Neural cell (in vitro differentiated cells): ENCODE results near the gene PRLH. TPM values are rescaled to one million over a fixed set of nuclear protein-coding genes. Genes with fewer than 3 reads are reported as not detected.

Experiments
- H2AFZ ChIP-seq: fragments of 200-600, 300-800 bp; sonication (generic), shearing (Covaris generic); 2 replicates; pipeline ENCODE4 v1.6.0; 2014; ENCODE audit warnings: low read depth, mild to moderate bottlenecking, antibody characterized with exemption, low read length, moderate library complexity
- H3F3A ChIP-seq: fragments of 200-600 bp; shearing (Covaris generic); 2 replicates; pipeline ENCODE4 v1.6.1; 2016; ENCODE audit warnings: mild to moderate bottlenecking, moderate library complexity, mixed read lengths, antibody characterized with exemption, low read length; ENCODE audit not compliant: insufficient read depth, poor library complexity, severe bottlenecking
- H3K27ac ChIP-seq: fragments of 200-600, 300-800 bp; sonication (generic), shearing (Covaris generic); 2 replicates; pipeline ENCODE4 v1.5.1; 2014; ENCODE audit warnings: mild to moderate bottlenecking, low read length, moderate library complexity
- H3K27me3 ChIP-seq: fragments of 300-800, 200-600 bp; sonication (generic), shearing (Covaris generic); 2 replicates; pipeline ENCODE4 v1.6.0; 2014; ENCODE audit warnings: mild to moderate bottlenecking, low read depth, low read length, moderate library complexity; ENCODE audit not compliant: insufficient read depth
- H3K36me3 ChIP-seq: fragments of 300-800, 200-600 bp; sonication (generic), shearing (Covaris generic); 2 replicates; pipeline ENCODE4 v1.5.1; 2014; ENCODE audit warnings: mild to moderate bottlenecking, antibody characterized with exemption, low read length, moderate library complexity; ENCODE audit not compliant: insufficient read depth
- H3K4me2 ChIP-seq: fragments of 300-800, 200-600 bp; sonication (generic), shearing (Covaris generic); 2 replicates; pipeline ENCODE4 v1.6.0; 2014; ENCODE audit warnings: mild to moderate bottlenecking, low read length
- H3K4me3 ChIP-seq: fragments of 300-800, 200-600 bp; sonication (generic), shearing (Covaris generic); 2 replicates; pipeline ENCODE4 v1.5.1; 2014; ENCODE audit warnings: mild to moderate bottlenecking, low read length, moderate library complexity
- H3K79me2 ChIP-seq: fragments of 200-600 bp; shearing (Covaris generic); replicated peaks from 2 replicates; pipeline ENCODE4 v1.6.0; 2014; ENCODE audit warnings: mild to moderate bottlenecking, low read length, moderate library complexity; ENCODE audit not compliant: insufficient read depth
- H3K9ac ChIP-seq: fragments of 300-800, 200-600 bp; sonication (generic), shearing (Covaris generic); 2 replicates; pipeline ENCODE4 v1.6.1; 2016; ENCODE audit warnings: mild to moderate bottlenecking, low read length, mixed read lengths
- H3K9me2 ChIP-seq: fragments of 200-600 bp; shearing (Covaris generic); 2 replicates; pipeline ENCODE4 v1.6.1; 2016; ENCODE audit warnings: mild to moderate bottlenecking, low read length, mixed read lengths; ENCODE audit not compliant: insufficient read depth
- H3K9me3 ChIP-seq: fragments of 200-600, 300-800 bp; sonication (generic), shearing (Covaris generic); 2 replicates; pipeline ENCODE4 v1.6.1; 2016; ENCODE audit warnings: mild to moderate bottlenecking, mixed run types, low read length, moderate library complexity, mixed read lengths
- H4K20me1 ChIP-seq: fragments of 200-600 bp; shearing (Covaris generic); 2 replicates; pipeline ENCODE4 v1.6.1; 2016; ENCODE audit warnings: mild to moderate bottlenecking, mixed run types; ENCODE audit not compliant: insufficient read depth
- CTCF ChIP-seq: fragments of 450-650 bp; IDR thresholded peaks from 2 replicates; pipeline ENCODE4 v1.5.1; 2014; ENCODE audit warnings: antibody characterized with exemption, mild to moderate bottlenecking, moderate library complexity; ENCODE audit not compliant: poor library complexity, severe bottlenecking
- EP300 ChIP-seq: fragments of 450-650 bp; conservative IDR thresholded peaks from 2 replicates; pipeline ENCODE4 v1.6.1; 2014; ENCODE audit warnings: antibody characterized with exemption, mild to moderate bottlenecking, moderate library complexity; ENCODE audit not compliant: poor library complexity, severe bottlenecking
- EZH2 ChIP-seq: fragments of 200-600, 300-800 bp; shearing (Covaris generic), sonication (generic); IDR thresholded peaks from 2 replicates; pipeline ENCODE4 v1.6.1; 2014; ENCODE audit warnings: antibody characterized with exemption, low read length, borderline replicate concordance, mild to moderate bottlenecking; ENCODE audit not compliant: insufficient read depth, poor library complexity, severe bottlenecking
- MXI1 ChIP-seq: fragments of 450-650 bp; conservative IDR thresholded peaks from 2 replicates; pipeline ENCODE4 v1.6.1; 2014; ENCODE audit warnings: antibody characterized with exemption, mild to moderate bottlenecking; ENCODE audit not compliant: poor library complexity, severe bottlenecking
- POLR2AphosphoS5 ChIP-seq: IDR thresholded peaks from 2 replicates; pipeline ENCODE4 v1.6.1; 2012
- RAD21 ChIP-seq: fragments of 450-650 bp; conservative IDR thresholded peaks from 2 replicates; pipeline ENCODE4 v1.6.1; 2014; ENCODE audit warnings: antibody characterized with exemption, mild to moderate bottlenecking, moderate library complexity
- REST ChIP-seq: IDR thresholded peaks from 2 replicates; pipeline ENCODE4 v1.6.1; 2012; ENCODE audit warnings: borderline replicate concordance
- SMC3 ChIP-seq: fragments of 450-650 bp; conservative IDR thresholded peaks from 2 replicates; pipeline ENCODE4 v1.6.1; 2014; ENCODE audit warnings: antibody characterized with exemption, mild to moderate bottlenecking, moderate library complexity; ENCODE audit not compliant: poor library complexity
- TAF1 ChIP-seq: IDR thresholded peaks from 2 replicates; pipeline ENCODE4 v1.6.1; 2012; ENCODE audit warnings: low read depth
- polyA plus RNA-seq: library from polyadenylated mRNA; depleted of rRNA; stranded (reverse); fragments of >200 nt; gene quantifications from 2 replicates; pipeline ENCODE4 v1.2.3, GENCODE V29; 2014

Gene PRLH
- polyA plus RNA-seq, 1 donor from 2014 or later: not detected

GRCh38 chr2:237567276-237568029 is 1.1 kb downstream of the PRLH start:
- Histone ChIP-seq H3K9ac (no peak overlapping the region), H3K9me3 (no peaks in the 10 kb centered on the region), H3K9me2 (no peaks in the 10 kb centered on the region), H3K27ac (no peak overlapping the region), H3K4me2 (no peak overlapping the region), H4K20me1 (no peaks in the 10 kb centered on the region), H3K79me2 (no peaks in the 10 kb centered on the region), H3K36me3 (no peaks in the 10 kb centered on the region), H3K27me3 (no peaks in the 10 kb centered on the region), H3K4me3 (no peak overlapping the region), H3F3A (no peaks in the 10 kb centered on the region), H2AFZ (no peak overlapping the region)
- TF ChIP-seq EZH2: no peak
- TF ChIP-seq REST: no peak
- TF ChIP-seq RAD21: no peak
- TF ChIP-seq MXI1: no peak
- no peak for TF ChIP-seq EP300
- TF ChIP-seq SMC3: no peak
- TF ChIP-seq CTCF: no peak
- no peak for TF ChIP-seq TAF1
- no peak for TF ChIP-seq POLR2AphosphoS5

DNA sequence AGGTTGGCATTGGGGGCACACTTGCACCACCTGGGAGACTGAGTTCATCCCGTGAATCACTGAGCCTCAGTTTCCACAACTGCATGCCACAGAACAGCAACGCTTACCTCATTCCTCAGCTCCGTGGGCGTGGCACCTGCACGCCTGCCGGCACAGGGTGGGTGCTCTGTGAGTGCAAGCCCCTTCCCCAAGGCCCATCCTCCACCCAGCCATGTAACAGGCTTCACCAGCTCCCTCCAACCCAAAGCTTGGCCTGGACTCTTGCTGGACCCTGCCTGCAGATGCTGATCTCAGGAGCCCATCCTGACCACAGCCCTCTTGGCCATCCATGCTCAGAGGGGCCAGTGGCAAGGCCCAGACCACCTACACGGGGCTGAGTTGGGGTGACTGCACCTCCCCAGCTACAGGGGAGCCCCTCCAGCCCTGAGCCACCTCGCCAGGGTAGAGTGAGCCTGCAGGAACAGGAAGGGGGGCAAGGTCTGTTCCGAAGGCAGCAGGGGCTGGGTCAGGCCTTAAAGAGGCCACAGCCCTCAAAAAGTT is 1.8 kb downstream of the PRLH start:
- H3K9me2 ChIP-seq: no peaks in the 10 kb centered on the region
- no peak overlapping the region for H3K4me2 ChIP-seq
- no peak overlapping the region for H3K4me3 ChIP-seq
- H3K9me3 ChIP-seq: no peaks in the 10 kb centered on the region
- H3K79me2 ChIP-seq: no peaks in the 10 kb centered on the region
- no peak for TF ChIP-seq EZH2
- H2AFZ ChIP-seq: no peak overlapping the region
- no peaks in the 10 kb centered on the region for H3F3A ChIP-seq
- H4K20me1 ChIP-seq: no peaks in the 10 kb centered on the region
- H3K36me3 ChIP-seq: no peaks in the 10 kb centered on the region
- H3K27me3 ChIP-seq: no peaks in the 10 kb centered on the region
- H3K9ac ChIP-seq: no peak overlapping the region
- no peak overlapping the region for H3K27ac ChIP-seq
